NCI-H510A (cell line): Measurements from ENCODE around the gene TAP1.
"Not testable (repeated sequence)": the region's sequence is repeated elsewhere in the genome, so short reads cannot be mapped to it uniquely, and the experiment has no call there.

Experiments
- DNase-seq: peaks from one replicate; lab custom pipeline; 2025; lab: John Stamatoyannopoulos, UW

Gene TAP1

GRCh38 chr6:32840604-32841246 is 12.8 kb downstream of the TAP1 start:
- no peak for DNase-seq

GRCh38 chr6:32839356-32839755 is 14.1 kb downstream of the TAP1 start:
- no peak for DNase-seq

GRCh38 chr6:32838114-32838958 is 15.2 kb downstream of the TAP1 start, which contains the start of gene TAP2:
TAP2 (minus strand) TSS chr6:32838739; CDS start chr6:32838233, 506 bp downstream.
- peak; percentile 87 for DNase-seq

- DNase-seq = no peak
Observed at GRCh38 chr6:32837651-32838113, 15.8 kb downstream of the TAP1 start.

GRCh38 chr6:32836873-32837272 is 16.6 kb downstream of the TAP1 start:
- DNase-seq = no peak

GRCh38 chr6:32835167-32835893 is 18.2 kb downstream of the TAP1 start:
- no peak for DNase-seq

GRCh38 chr6:32833664-32834063 is 19.8 kb downstream of the TAP1 start:
- DNase-seq = no peak

- DNase-seq = no peak
Observed at GRCh38 chr6:32832535-32832934, 21.0 kb downstream of the TAP1 start.

- no peak for DNase-seq
Observed at GRCh38 chr6:32830936-32831335, 22.6 kb downstream of the TAP1 start.

- no peak for DNase-seq
Observed at GRCh38 chr6:32830017-32830416, 23.5 kb downstream of the TAP1 start.

- DNase-seq = no peak
Observed at GRCh38 chr6:32829495-32829894, 24.0 kb downstream of the TAP1 start.

- DNase-seq = no peak
Observed at GRCh38 chr6:32827025-32827424, 26.5 kb downstream of the TAP1 start.

- DNase-seq = no peak
Observed at GRCh38 chr6:32825966-32826365, 27.5 kb downstream of the TAP1 start.

GRCh38 chr6:32819729-32820128 is 33.8 kb downstream of the TAP1 start:
- DNase-seq = no peak

GRCh38 chr6:32818867-32819266 is 34.6 kb downstream of the TAP1 start:
- DNase-seq = no peak

- DNase-seq = no peak
Observed at GRCh38 chr6:32816746-32817204, 36.7 kb downstream of the TAP1 start, which contains the start of gene HLA-DOB. HLA-DOB (minus strand) TSS chr6:32817002; CDS start chr6:32816951, 51 bp downstream.

GRCh38 chr6:32815996-32816395 is 37.5 kb downstream of the TAP1 start:
- no peak for DNase-seq

- DNase-seq = no peak
Observed at GRCh38 chr6:32815115-32815514, 38.4 kb downstream of the TAP1 start.

- no peak for DNase-seq
Observed at GRCh38 chr6:32814145-32814544, 39.4 kb downstream of the TAP1 start.

- no peak for DNase-seq
Observed at GRCh38 chr6:32809171-32809570, 44.3 kb downstream of the TAP1 start.

GRCh38 chr6:32807020-32807580 is 46.4 kb downstream of the TAP1 start:
- no peak for DNase-seq

GRCh38 chr6:32805404-32805803 is 48.1 kb downstream of the TAP1 start:
- not testable (repeated sequence) for DNase-seq
